Osteocyte (in vitro differentiated cells): Measurements from ENCODE around the gene CCT2. TPM values are rescaled to one million over a fixed set of nuclear protein-coding genes. Genes with fewer than 3 reads are reported as not detected.

ENCODE experiments used
- DNase-seq: peaks from one replicate; pipeline ENCODE4 v3.0.0; 2021; ENCODE audit warnings: mixed read lengths; ENCODE audit not compliant: unreplicated experiment; ENCODE audit errors: extremely low spot score
- H3K27ac Mint-ChIP-seq: one replicate; pipeline ENCODE4 v1.8.0; 2021; ENCODE audit warnings: mild to moderate bottlenecking, mixed read lengths; ENCODE audit not compliant: unreplicated experiment
- H3K27me3 Mint-ChIP-seq: one replicate; pipeline ENCODE4 v1.8.0; 2021; ENCODE audit warnings: mixed read lengths; ENCODE audit not compliant: unreplicated experiment
- H3K36me3 Mint-ChIP-seq: one replicate; pipeline ENCODE4 v1.8.0; 2021; ENCODE audit warnings: mixed read lengths; ENCODE audit not compliant: unreplicated experiment
- H3K4me1 Mint-ChIP-seq: one replicate; pipeline ENCODE4 v1.8.0; 2021; ENCODE audit warnings: mixed read lengths; ENCODE audit not compliant: unreplicated experiment
- H3K4me3 Mint-ChIP-seq: one replicate; pipeline ENCODE4 v1.8.0; 2021; ENCODE audit warnings: mild to moderate bottlenecking, moderate library complexity, mixed read lengths; ENCODE audit not compliant: unreplicated experiment
- H3K9me3 Mint-ChIP-seq: one replicate; pipeline ENCODE4 v1.8.0; 2021; ENCODE audit warnings: mixed read lengths; ENCODE audit not compliant: unreplicated experiment
- total RNA-seq: library from RNA; stranded (reverse); gene quantifications from 2 replicates; pipeline ENCODE4 v1.2.1, GENCODE V29; 2021
- TF ChIP-seq, protein P1 (sequence below): fragments of 200-600 bp; sonication (generic); IDR thresholded peaks from 2 replicates; pipeline ENCODE4 v1.5.0; 2021; ENCODE audit warnings: antibody characterized with exemption, mild to moderate bottlenecking, moderate library complexity

CCT2 gene
- total RNA-seq, 1 donor from 2014 or later, result 162 TPM

DNA sequence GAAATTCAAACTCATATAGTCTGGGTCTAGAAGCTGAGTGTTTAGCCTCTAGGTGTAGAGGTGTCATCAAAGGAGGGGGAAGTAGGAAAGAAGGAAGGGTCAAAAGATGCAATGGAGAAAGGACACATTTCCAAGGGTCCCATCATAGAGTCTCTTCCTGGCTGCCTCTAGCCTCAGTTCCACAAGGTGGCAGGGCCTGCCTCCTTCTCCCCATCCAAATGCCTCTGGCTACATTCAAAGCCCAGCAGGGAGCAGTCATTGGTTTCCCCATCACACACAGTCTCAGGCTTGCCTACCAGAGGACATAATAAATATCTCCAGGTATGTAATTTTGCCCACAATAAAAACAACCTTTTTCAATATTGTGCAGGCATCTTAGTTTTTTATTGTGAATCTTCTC lies 2.1 kb upstream of the CCT2 start:
- Mint-ChIP-seq H3K27me3 (no peaks in the 10 kb centered on the region), H3K9me3 (no peaks in the 10 kb centered on the region), H3K36me3 (peaks cover under 1% of the 10 kb centered on the region), H3K27ac (peak overlapping the region; percentile 78), H3K4me1 (peaks cover 15% of the 10 kb centered on the region), H3K4me3 (no peak overlapping the region)
- TF ChIP-seq, protein P1, sequence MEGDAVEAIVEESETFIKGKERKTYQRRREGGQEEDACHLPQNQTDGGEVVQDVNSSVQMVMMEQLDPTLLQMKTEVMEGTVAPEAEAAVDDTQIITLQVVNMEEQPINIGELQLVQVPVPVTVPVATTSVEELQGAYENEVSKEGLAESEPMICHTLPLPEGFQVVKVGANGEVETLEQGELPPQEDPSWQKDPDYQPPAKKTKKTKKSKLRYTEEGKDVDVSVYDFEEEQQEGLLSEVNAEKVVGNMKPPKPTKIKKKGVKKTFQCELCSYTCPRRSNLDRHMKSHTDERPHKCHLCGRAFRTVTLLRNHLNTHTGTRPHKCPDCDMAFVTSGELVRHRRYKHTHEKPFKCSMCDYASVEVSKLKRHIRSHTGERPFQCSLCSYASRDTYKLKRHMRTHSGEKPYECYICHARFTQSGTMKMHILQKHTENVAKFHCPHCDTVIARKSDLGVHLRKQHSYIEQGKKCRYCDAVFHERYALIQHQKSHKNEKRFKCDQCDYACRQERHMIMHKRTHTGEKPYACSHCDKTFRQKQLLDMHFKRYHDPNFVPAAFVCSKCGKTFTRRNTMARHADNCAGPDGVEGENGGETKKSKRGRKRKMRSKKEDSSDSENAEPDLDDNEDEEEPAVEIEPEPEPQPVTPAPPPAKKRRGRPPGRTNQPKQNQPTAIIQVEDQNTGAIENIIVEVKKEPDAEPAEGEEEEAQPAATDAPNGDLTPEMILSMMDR, result no peak
- no peak for DNase-seq

DNA sequence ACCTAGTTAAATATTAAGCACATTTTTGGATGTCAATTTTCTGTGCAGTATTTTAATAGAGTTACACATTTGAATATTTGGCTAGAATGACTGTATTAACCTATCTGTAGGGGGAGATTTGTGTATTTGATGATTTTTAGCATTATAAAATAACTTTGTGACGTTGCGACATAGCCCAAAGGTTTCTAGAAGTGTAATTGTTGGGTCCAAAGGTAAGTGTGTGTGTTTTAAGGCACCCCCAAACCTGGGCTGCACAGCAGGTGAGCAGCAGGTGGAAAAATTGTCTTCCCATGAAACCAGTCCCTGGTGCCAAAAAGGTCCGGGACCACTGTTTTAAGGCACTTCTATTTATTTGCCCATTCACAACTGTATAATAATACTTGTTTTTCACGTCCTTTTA lies 3.3 kb downstream of the CCT2 start:
- Mint-ChIP-seq H3K4me3 (no peak overlapping the region), H3K36me3 (peaks cover 32% of the 10 kb centered on the region), H3K27ac (no peak overlapping the region), H3K27me3 (no peaks in the 10 kb centered on the region), H3K9me3 (no peaks in the 10 kb centered on the region), H3K4me1 (peaks cover 15% of the 10 kb centered on the region)
- TF ChIP-seq, protein P1, result no peak
- no peak for DNase-seq

DNA sequence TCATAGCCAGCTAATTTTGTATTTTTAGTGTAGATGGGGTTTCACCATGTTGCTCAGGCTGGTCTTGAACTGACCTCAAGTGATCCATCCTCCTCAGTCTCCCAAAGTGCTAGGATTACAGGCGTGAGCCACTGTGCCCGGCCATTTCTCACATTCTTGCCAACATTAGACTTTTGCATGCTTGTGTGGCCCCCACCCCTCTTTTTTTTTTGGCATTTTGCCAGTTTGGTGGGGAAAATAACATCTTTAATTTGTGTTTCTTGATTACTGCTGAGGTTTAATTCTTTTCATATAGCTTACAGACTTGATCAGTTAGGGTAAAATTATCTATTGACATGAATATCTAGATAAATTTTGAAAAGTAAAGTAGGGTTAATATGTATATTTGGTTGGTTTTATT lies 3.8 kb downstream of the CCT2 start:
- Mint-ChIP-seq H3K4me3 (no peak overlapping the region), H3K27me3 (no peaks in the 10 kb centered on the region), H3K9me3 (no peaks in the 10 kb centered on the region)

DNA sequence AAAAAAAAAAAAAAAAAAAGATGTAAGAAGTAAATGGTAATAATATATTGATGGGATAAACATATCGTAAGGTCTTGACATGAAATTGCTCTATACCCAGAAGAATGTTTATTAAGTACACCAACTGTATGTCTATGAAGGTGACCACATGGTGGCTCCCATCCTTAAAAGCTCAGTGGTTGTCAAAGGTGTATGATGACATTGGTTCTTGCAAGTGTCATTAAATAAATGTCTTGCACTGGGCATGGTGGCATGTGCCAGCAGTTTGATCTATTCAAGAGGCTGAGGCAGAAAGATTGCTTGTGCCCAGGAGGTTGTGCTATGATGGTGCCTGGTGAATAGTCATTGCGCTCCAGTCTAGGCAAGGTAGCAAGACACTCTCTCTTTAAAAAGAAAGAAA lies 10.4 kb downstream of the CCT2 start:
- no peaks in the 10 kb centered on the region for H3K4me1 Mint-ChIP-seq
- no peaks in the 10 kb centered on the region for H3K27me3 Mint-ChIP-seq
- no peak overlapping the region for H3K27ac Mint-ChIP-seq
- H3K4me3 Mint-ChIP-seq, result no peak overlapping the region
- DNase-seq, result no peak
- TF ChIP-seq, protein P1, result no peak
- peaks cover 51% of the 10 kb centered on the region for H3K36me3 Mint-ChIP-seq
- H3K9me3 Mint-ChIP-seq, result no peaks in the 10 kb centered on the region

More for the DNA sequence above, 3.8 kb downstream of the CCT2 start:
- Mint-ChIP-seq H3K4me1 (peaks cover 12% of the 10 kb centered on the region), H3K36me3 (peaks cover 38% of the 10 kb centered on the region), H3K27ac (no peak overlapping the region)
- DNase-seq, result no peak
- TF ChIP-seq, protein P1, result no peak

DNA sequence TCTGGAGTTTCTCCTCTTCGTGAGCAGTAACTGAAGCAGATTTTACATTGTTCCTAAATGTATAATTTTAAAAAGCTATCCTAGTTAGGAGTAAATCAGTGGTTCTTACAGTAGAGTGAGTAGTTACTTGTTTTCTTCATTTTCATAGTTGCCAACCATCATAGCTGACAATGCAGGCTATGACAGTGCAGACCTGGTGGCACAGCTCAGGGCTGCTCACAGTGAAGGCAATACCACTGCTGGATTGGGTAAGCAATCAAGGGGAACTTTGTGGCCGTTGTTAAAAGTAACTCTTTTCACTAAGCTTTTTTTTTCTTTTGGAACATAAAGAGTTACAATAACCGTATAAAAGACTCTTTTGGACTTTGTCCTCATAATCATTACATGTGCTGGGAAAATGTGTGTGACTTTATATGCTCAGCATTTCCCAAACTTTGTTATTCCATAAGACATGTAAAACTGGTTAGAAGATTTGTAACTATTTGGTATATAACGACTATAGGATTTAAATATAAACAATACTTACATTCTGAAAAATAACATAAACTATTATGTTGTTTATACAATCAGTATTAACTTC lies 13.0 kb downstream of the CCT2 start:
- no peak overlapping the region for H3K4me3 Mint-ChIP-seq
- peaks cover under 1% of the 10 kb centered on the region for H3K9me3 Mint-ChIP-seq
- no peaks in the 10 kb centered on the region for H3K27me3 Mint-ChIP-seq

More for the DNA sequence above, 13.0 kb downstream of the CCT2 start:
- no peaks in the 10 kb centered on the region for H3K4me1 Mint-ChIP-seq
- peaks cover 66% of the 10 kb centered on the region for H3K36me3 Mint-ChIP-seq
- no peak overlapping the region for H3K27ac Mint-ChIP-seq
- TF ChIP-seq, protein P1, result no peak
- DNase-seq, result no peak
